ENCODE measurements around the gene FRS2. TPM values are rescaled to one million over a fixed set of nuclear protein-coding genes. Genes with fewer than 3 reads are reported as not detected.
"Not testable (repeated sequence)": the region's sequence is repeated elsewhere in the genome, so short reads cannot be mapped to it uniquely, and the experiment has no call there.

Gene FRS2
- total and polyA plus RNA-seq, 2 donors (not counting 1 experiment from before 2014, with no cell fraction given): 11.3 to 33.7 TPM

DNA sequence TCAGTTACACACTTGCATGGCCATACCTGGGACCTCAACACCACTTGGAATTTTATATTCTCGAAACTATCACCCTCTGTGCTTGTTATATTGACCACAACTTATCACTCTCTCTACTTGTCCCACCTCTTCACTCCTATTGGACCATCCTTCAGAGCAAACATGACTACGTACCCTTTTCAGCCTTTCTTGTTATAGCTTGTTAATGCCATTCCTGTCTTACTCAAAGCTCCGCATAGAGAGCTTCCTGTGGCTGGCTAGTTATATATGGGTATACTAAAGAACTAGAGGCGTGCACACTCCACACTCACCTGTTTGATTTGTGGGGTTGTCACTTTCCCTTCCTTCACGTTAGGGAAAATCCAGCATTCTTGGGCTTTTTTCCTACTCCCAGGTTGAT, 26.3 kb upstream of the FRS2 start:
- no peaks in the 10 kb centered on the region for H3K9me3 Mint-ChIP-seq (ENCODE audit: insufficient read depth)

DNA sequence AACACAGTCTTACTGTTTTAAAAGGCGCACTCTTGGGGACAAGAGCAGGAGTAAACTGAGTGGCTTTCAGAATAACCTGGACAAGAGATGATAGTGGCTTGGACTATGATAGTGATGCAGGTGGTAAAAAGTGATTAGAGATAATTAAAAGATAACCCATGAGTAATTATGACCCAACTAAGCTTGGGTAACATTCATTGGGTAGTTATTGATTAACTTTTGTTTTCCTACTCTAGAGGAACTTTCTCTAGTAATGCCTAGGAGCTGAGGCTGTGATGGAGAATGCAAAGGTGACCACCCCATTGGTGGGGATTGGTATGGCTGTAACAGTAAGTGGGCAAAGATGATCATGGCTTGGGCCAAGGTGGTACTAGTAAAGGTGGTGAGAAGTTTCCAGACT, 22.3 kb upstream of the FRS2 start:
- Histone ChIP-seq H3K79me2 (ENCODE audit: control insufficient read depth, insufficient read depth, low read length) (no peaks in the 10 kb centered on the region), H3K9ac (ENCODE audit: low read length) (no peak overlapping the region), H3K4me1 (ENCODE audit: control insufficient read depth in 2 of 2, insufficient read depth in 2 of 2, low read length in 2 of 2) (no peaks in the 10 kb centered on the region), H3K27ac (ENCODE audit: low read length in 2 of 2) (no peak overlapping the region), H3K27me3 (replicated peaks in 1 of 4; ENCODE audit: control extremely low read depth in 1 of 4, control insufficient read depth in 3 of 4, insufficient read depth in 4 of 4, low read length in 3 of 4) (no peaks in the 10 kb centered on the region), H4K20me1 (ENCODE audit: control insufficient read depth, insufficient read depth, low read length, poor library complexity, severe bottlenecking) (no peaks in the 10 kb centered on the region), H2AFZ (ENCODE audit: insufficient read depth, low read depth, low read length, poor library complexity, severe bottlenecking) (no peak overlapping the region), H3K4me3 (ENCODE audit: control extremely low read depth in 1 of 5, extremely low read depth in 1 of 5, insufficient read depth in 1 of 5, low read depth in 2 of 5, low read length in 4 of 5) (no peak overlapping the region), H3K9me3 (ENCODE audit: control extremely low read depth in 1 of 3, control insufficient read depth in 2 of 3, insufficient read depth in 1 of 3, low read length in 2 of 3) (no peaks in the 10 kb centered on the region), H3K4me2 (replicated peaks; ENCODE audit: low read depth, low read length, poor library complexity, severe bottlenecking) (no peak overlapping the region), H3K36me3 (replicated peaks in 1 of 2; ENCODE audit: control extremely low read depth in 1 of 2, control insufficient read depth in 1 of 2, extremely low read depth in 1 of 2, insufficient read depth in 2 of 2, low read length in 1 of 2) (no peaks in the 10 kb centered on the region)
- no peak for ATAC-seq (ENCODE audit: low read depth)
- ChIA-PET CTCF (no interaction called here), POLR2A (no interaction called here)
- no peaks in the 10 kb centered on the region for H3K4me1 Mint-ChIP-seq
- intact Hi-C loops (cut with micrococcal nuclease): no loop called here
- no peak overlapping the region for H3K4me3 Mint-ChIP-seq
- DNase-seq: no peak
- H3K9me3 Mint-ChIP-seq (ENCODE audit: insufficient read depth): no peaks in the 10 kb centered on the region
- H3K27me3 Mint-ChIP-seq: peaks cover 5% of the 10 kb centered on the region
- WGBS (ENCODE audit: insufficient coverage): 100% methylated on average over 1 of the region's 1 CpG
- no peak for TF ChIP-seq EZH2 (IDR thresholded peaks at IDR 0.05; ENCODE audit: borderline replicate concordance, insufficient read depth, low read depth, low read length, poor library complexity, severe bottlenecking)
- TF ChIP-seq CTCF (IDR thresholded peaks at IDR 0.05): no peak
- no peak overlapping the region for H3K27ac Mint-ChIP-seq

More for the DNA sequence above, 26.3 kb upstream of the FRS2 start:
- H3K27ac ChIP-seq (ENCODE audit: low read length in 2 of 2): no peak overlapping the region
- no peak overlapping the region for H3K9ac ChIP-seq (ENCODE audit: low read length)
- CTCF ChIA-PET: interaction anchor here (1.5 kb wide), 1 partner anchor 127 kb away, joined by 3 read pairs; no protein-coding TSS in a partner anchor
- H3K4me3 Mint-ChIP-seq: no peak overlapping the region
- no peak overlapping the region for H2AFZ ChIP-seq (ENCODE audit: insufficient read depth, low read depth, low read length, poor library complexity, severe bottlenecking)
- H3K9me3 ChIP-seq (ENCODE audit: control extremely low read depth in 1 of 3, control insufficient read depth in 2 of 3, insufficient read depth in 1 of 3, low read length in 2 of 3): no peaks in the 10 kb centered on the region
- no peak overlapping the region for H3K27ac Mint-ChIP-seq
- no peak overlapping the region for H3K4me3 ChIP-seq (ENCODE audit: control extremely low read depth in 1 of 5, extremely low read depth in 1 of 5, insufficient read depth in 1 of 5, low read depth in 2 of 5, low read length in 4 of 5)
- ATAC-seq (ENCODE audit: low read depth) (no peak), DNase-seq (no peak)
- H3K4me1 Mint-ChIP-seq: no peaks in the 10 kb centered on the region
- no peaks in the 10 kb centered on the region for H3K79me2 ChIP-seq (ENCODE audit: control insufficient read depth, insufficient read depth, low read length)
- H3K4me1 ChIP-seq (ENCODE audit: control insufficient read depth in 2 of 2, insufficient read depth in 2 of 2, low read length in 2 of 2): no peaks in the 10 kb centered on the region
- WGBS (ENCODE audit: insufficient coverage): 92% methylated on average over 2 of the region's 5 CpGs
- H4K20me1 ChIP-seq (ENCODE audit: control insufficient read depth, insufficient read depth, low read length, poor library complexity, severe bottlenecking): no peaks in the 10 kb centered on the region
- TF ChIP-seq CTCF (IDR thresholded peaks at IDR 0.05) (no peak), EZH2 (IDR thresholded peaks at IDR 0.05; ENCODE audit: borderline replicate concordance, insufficient read depth, low read depth, low read length, poor library complexity, severe bottlenecking) (no peak)
- intact Hi-C loops (cut with micrococcal nuclease): no loop called here
- H3K4me2 ChIP-seq (replicated peaks; ENCODE audit: low read depth, low read length, poor library complexity, severe bottlenecking): no peak overlapping the region
- H3K27me3 ChIP-seq (replicated peaks in 1 of 4; ENCODE audit: control extremely low read depth in 1 of 4, control insufficient read depth in 3 of 4, insufficient read depth in 4 of 4, low read length in 3 of 4): no peaks in the 10 kb centered on the region
- no peaks in the 10 kb centered on the region for H3K36me3 ChIP-seq (replicated peaks in 1 of 2; ENCODE audit: control extremely low read depth in 1 of 2, control insufficient read depth in 1 of 2, extremely low read depth in 1 of 2, insufficient read depth in 2 of 2, low read length in 1 of 2)
- H3K27me3 Mint-ChIP-seq: peaks cover 6% of the 10 kb centered on the region
- POLR2A ChIA-PET: interaction anchor here (0.6 kb wide), 1 partner anchor 1681 kb away, joined by 4 read pairs; no protein-coding TSS in a partner anchor

GRCh38 chr12:69452598-69453132, 17.5 kb upstream of the FRS2 start:
- H3K27me3 ChIP-seq (replicated peaks in 1 of 4; ENCODE audit: control extremely low read depth in 1 of 4, control insufficient read depth in 3 of 4, insufficient read depth in 4 of 4, low read length in 3 of 4); H3K27ac ChIP-seq (ENCODE audit: low read length in 2 of 2); H2AFZ ChIP-seq (ENCODE audit: insufficient read depth, low read depth, low read length, poor library complexity, severe bottlenecking); H4K20me1 ChIP-seq (ENCODE audit: control insufficient read depth, insufficient read depth, low read length, poor library complexity, severe bottlenecking); H3K27me3 Mint-ChIP-seq; H3K4me3 Mint-ChIP-seq; H3K4me3 ChIP-seq (ENCODE audit: control extremely low read depth in 1 of 5, extremely low read depth in 1 of 5, insufficient read depth in 1 of 5, low read depth in 2 of 5, low read length in 4 of 5); H3K9ac ChIP-seq (ENCODE audit: low read length); H3K79me2 ChIP-seq (ENCODE audit: control insufficient read depth, insufficient read depth, low read length); H3K27ac Mint-ChIP-seq; H3K4me1 Mint-ChIP-seq; H3K9me3 ChIP-seq (ENCODE audit: control extremely low read depth in 1 of 3, control insufficient read depth in 2 of 3, insufficient read depth in 1 of 3, low read length in 2 of 3); POLR2A ChIA-PET; H3K4me1 ChIP-seq (ENCODE audit: control insufficient read depth in 2 of 2, insufficient read depth in 2 of 2, low read length in 2 of 2); intact Hi-C loops (cut with micrococcal nuclease); H3K4me2 ChIP-seq (replicated peaks; ENCODE audit: low read depth, low read length, poor library complexity, severe bottlenecking); CTCF ChIA-PET; H3K9me3 Mint-ChIP-seq (ENCODE audit: insufficient read depth); DNase-seq; ATAC-seq (ENCODE audit: low read depth); H3K36me3 ChIP-seq (replicated peaks in 1 of 2; ENCODE audit: control extremely low read depth in 1 of 2, control insufficient read depth in 1 of 2, extremely low read depth in 1 of 2, insufficient read depth in 2 of 2, low read length in 1 of 2): not testable (repeated sequence)
- WGBS (ENCODE audit: insufficient coverage): 100% methylated on average over 1 of the region's 12 CpGs
